Stomach smooth muscle (tissue), 2 donors: ENCODE measurements around the gene XRCC3.

Experiments
- H3K27ac ChIP-seq: one replicate; pipeline ENCODE4 v1.7.0; 2013; ENCODE audit warnings: mild to moderate bottlenecking, low read length, inconsistent platforms
- H3K27me3 ChIP-seq, 2 donors: one replicate each; pipeline ENCODE4 v1.7.0; 2013; ENCODE audit warnings: low read length in 2 of 2; ENCODE audit not compliant: insufficient read depth in 2 of 2, control insufficient read depth in 1 of 2
- H3K36me3 ChIP-seq, 2 donors: one replicate each; pipeline ENCODE4 v1.7.0; 2013; ENCODE audit warnings: low read length in 2 of 2; ENCODE audit not compliant: control insufficient read depth in 2 of 2, insufficient read depth in 2 of 2
- H3K4me1 ChIP-seq: one replicate; pipeline ENCODE4 v1.7.0; 2013; ENCODE audit warnings: low read length; ENCODE audit not compliant: control insufficient read depth, insufficient read depth
- H3K4me3 ChIP-seq, 2 donors: one replicate each; pipeline ENCODE4 v1.7.0; 2013; ENCODE audit warnings: low read length in 2 of 2
- H3K9ac ChIP-seq, 2 donors: one replicate each; pipeline ENCODE4 v1.7.0; 2013; ENCODE audit warnings: low read length in 2 of 2, mild to moderate bottlenecking in 1 of 2
- H3K9me3 ChIP-seq, 2 donors: one replicate each; pipeline ENCODE4 v1.7.0; 2013; ENCODE audit warnings: low read length in 2 of 2; ENCODE audit not compliant: control insufficient read depth in 2 of 2
- donor health status: healthy.
- donor health status: Pancreatic carcinoma.

XRCC3 gene

DNA sequence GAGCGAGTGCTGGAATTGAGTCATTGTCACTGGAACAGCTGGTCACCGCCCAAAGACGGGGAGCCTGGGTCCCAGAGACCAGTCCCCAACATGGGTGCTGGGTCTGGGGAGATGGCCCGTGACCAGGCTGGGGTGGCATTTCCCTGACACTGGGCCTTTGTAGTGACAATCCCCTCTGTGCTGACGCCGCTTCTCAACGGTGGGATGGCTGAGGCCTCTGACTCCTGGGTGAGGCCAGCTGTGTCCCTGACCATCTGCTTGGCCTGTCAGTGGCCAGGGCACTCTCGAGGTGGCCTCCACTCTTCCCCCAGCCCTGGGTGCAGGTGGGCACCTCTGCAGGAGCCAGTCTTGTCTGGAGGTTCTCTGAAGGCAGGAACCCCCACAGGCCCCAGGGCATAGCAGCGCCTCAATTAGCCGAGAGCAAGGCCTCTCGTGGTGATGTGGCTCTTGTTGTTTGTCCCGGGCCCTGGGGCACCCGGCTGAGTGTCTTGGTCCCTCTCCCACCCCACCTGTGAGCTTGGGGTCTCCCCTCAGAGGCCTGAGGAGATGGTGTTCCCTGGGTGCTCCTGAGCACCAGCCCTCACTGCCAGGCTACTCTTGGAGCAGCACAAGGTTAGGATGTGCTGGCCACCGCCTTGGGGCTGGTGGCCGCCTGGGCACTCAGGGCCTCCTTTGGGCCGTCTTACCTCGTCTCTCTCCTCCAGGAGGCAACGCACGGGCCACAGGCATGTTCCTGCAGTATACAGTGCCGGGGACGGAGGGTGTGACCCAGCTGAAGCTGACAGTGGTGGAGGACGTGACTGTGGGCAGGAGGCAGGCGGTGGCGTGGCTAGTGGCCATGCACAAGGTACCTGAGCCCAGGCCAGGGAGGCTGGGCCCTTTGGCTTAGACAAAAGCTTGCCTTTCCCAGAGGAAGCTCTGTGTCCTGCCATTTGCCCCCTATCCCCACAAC, 16.9 kb upstream of the XRCC3 start:
- no peaks in the 10 kb centered on the region for H3K9me3 ChIP-seq
- peaks cover 41% of the 10 kb centered on the region for H3K4me1 ChIP-seq
- no peak overlapping the region for H3K27ac ChIP-seq
- no peaks in the 10 kb centered on the region for H3K27me3 ChIP-seq
- H3K36me3 ChIP-seq, result peaks cover 35 to 44% of the 10 kb centered on the region in 2 donors
- no peak overlapping the region for H3K4me3 ChIP-seq
- H3K9ac ChIP-seq, result no peak overlapping the region

GRCh38 chr14:103731481-103731880, 16.2 kb upstream of the XRCC3 start:
- H3K36me3 ChIP-seq, result peaks cover 35 to 44% of the 10 kb centered on the region in 2 donors
- no peak overlapping the region for H3K9ac ChIP-seq
- H3K4me1 ChIP-seq, result peaks cover 34% of the 10 kb centered on the region
- H3K27me3 ChIP-seq, result no peaks in the 10 kb centered on the region
- H3K4me3 ChIP-seq, result no peak overlapping the region
- no peaks in the 10 kb centered on the region for H3K9me3 ChIP-seq
- H3K27ac ChIP-seq, result no peak overlapping the region

DNA sequence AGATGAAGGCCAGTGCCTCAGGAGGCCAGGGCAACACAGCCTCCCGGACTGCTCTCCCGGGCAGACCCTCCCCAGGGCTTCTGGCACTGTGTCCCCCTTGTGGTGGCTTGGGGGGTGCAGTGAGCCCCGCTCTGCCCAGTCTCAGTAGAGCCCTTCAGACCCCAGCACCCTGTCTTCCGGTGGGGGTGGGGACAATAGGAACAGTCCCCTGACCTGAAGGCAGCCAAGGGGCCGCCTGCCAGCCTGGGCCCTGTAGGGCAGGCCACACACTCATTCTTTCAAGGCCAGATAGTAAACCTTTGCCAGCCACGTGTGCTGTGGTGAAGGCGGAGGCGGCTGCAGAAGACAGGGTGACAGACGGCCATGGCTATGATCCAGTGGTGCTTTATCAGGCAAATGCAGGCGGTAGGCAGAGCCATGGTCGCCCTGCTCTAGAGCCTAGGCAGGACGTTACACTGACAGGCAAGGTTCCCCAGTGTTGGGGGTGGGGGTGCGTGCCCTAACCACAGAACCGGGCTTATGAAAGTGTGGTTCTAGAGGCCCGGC, 15.3 kb upstream of the XRCC3 start:
- Histone ChIP-seq H3K27me3 (no peaks in the 10 kb centered on the region), H3K9me3 (no peaks in the 10 kb centered on the region), H3K27ac (no peak overlapping the region), H3K9ac (no peak overlapping the region), H3K4me1 (peaks cover 31% of the 10 kb centered on the region), H3K36me3 (peaks cover 35 to 47% of the 10 kb centered on the region in 2 donors), H3K4me3 (no peak overlapping the region)

GRCh38 chr14:103729496-103730448, 14.5 kb upstream of the XRCC3 start:
- no peaks in the 10 kb centered on the region for H3K27me3 ChIP-seq
- no peak overlapping the region for H3K4me3 ChIP-seq
- H3K9me3 ChIP-seq, result no peaks in the 10 kb centered on the region
- peak overlapping the region; percentile 24 for H3K27ac ChIP-seq
- peaks cover 34% of the 10 kb centered on the region for H3K4me1 ChIP-seq
- H3K9ac ChIP-seq, result no peak overlapping the region
- H3K36me3 ChIP-seq, result peaks cover 35 to 47% of the 10 kb centered on the region in 2 donors

DNA sequence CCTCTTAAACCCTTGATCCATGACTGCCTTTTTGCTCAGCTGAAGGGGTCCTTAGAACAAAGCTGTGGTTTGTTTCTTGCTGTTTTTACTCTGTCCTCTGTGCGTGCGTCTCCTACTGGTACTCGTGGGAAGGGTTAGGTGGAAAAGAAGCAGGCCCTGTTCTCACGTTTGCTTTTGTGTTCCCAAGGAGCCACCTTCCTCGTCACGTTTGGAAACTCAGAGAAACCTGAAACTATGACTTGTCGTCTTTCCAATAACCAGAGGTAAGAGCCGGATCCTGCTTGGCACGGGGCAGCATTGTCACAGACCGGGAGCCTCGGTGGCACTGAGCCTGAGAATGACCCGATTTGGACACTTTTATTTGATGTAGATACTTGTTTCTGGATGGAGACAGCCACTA, 13.5 kb upstream of the XRCC3 start:
- Histone ChIP-seq H3K9ac (no peak overlapping the region), H3K4me1 (peaks cover 40% of the 10 kb centered on the region), H3K36me3 (peaks cover 28 to 44% of the 10 kb centered on the region in 2 donors), H3K9me3 (no peaks in the 10 kb centered on the region), H3K27ac (no peak overlapping the region), H3K4me3 (no peak overlapping the region), H3K27me3 (no peaks in the 10 kb centered on the region)

DNA sequence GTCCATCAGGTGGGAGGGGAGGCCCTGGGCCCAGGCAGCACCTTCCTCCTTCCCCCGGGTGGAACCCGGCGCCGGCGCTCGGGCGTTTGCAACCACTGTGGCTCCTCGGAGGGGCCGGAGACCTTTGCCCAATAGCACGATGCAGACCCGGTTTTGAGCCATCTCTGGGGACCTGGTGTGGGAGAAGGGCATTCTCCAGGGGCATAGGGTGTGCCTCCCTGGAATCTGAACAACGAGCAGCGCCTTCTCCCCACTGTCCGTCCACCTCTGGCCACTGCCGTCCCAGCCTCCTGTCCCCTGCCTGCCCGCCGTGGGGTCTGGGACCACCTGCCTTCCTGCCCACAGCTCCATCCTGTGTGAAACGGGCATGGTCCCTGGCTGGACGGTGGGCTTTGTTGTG, 12.9 kb upstream of the XRCC3 start:
- H3K27ac ChIP-seq, result no peak overlapping the region
- H3K9me3 ChIP-seq, result no peaks in the 10 kb centered on the region
- H3K4me3 ChIP-seq, result no peak overlapping the region
- H3K36me3 ChIP-seq, result peaks cover 23 to 38% of the 10 kb centered on the region in 2 donors
- H3K9ac ChIP-seq, result no peak overlapping the region
- no peaks in the 10 kb centered on the region for H3K27me3 ChIP-seq
- peaks cover 46% of the 10 kb centered on the region for H3K4me1 ChIP-seq

GRCh38 chr14:103727313-103727980, 12.2 kb upstream of the XRCC3 start:
- H3K27me3 ChIP-seq, result no peaks in the 10 kb centered on the region
- peaks cover 53% of the 10 kb centered on the region for H3K4me1 ChIP-seq
- H3K4me3 ChIP-seq, result no peak overlapping the region
- no peaks in the 10 kb centered on the region for H3K9me3 ChIP-seq
- H3K27ac ChIP-seq, result no peak overlapping the region
- peaks cover 18 to 31% of the 10 kb centered on the region in 2 donors for H3K36me3 ChIP-seq
- H3K9ac ChIP-seq, result no peak overlapping the region

DNA sequence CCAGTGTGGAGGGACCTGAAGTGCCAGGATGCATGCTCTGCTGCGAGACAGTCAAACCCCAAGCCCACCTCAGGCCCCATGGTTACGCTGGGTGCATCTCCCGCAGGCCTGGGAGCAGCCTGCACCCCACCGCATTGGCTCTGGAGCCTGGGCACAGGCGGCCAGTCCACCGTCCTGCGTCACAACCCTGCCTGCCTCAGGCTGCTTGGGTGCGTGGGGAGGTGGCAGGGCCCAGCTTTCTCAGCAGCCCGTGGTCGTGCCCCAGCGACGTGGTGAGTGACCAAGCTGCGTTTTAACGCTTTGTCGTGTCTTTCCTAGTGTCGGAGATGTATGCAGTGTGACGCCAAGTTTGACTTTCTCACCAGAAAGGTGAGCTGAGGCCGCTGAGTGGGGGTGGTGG, 11.2 kb upstream of the XRCC3 start:
- Histone ChIP-seq H3K4me3 (no peak overlapping the region), H3K27me3 (no peaks in the 10 kb centered on the region), H3K9ac (no peak overlapping the region), H3K9me3 (no peaks in the 10 kb centered on the region), H3K4me1 (peaks cover 58% of the 10 kb centered on the region), H3K27ac (no peak overlapping the region), H3K36me3 (peaks cover 18 to 27% of the 10 kb centered on the region in 2 donors)

DNA sequence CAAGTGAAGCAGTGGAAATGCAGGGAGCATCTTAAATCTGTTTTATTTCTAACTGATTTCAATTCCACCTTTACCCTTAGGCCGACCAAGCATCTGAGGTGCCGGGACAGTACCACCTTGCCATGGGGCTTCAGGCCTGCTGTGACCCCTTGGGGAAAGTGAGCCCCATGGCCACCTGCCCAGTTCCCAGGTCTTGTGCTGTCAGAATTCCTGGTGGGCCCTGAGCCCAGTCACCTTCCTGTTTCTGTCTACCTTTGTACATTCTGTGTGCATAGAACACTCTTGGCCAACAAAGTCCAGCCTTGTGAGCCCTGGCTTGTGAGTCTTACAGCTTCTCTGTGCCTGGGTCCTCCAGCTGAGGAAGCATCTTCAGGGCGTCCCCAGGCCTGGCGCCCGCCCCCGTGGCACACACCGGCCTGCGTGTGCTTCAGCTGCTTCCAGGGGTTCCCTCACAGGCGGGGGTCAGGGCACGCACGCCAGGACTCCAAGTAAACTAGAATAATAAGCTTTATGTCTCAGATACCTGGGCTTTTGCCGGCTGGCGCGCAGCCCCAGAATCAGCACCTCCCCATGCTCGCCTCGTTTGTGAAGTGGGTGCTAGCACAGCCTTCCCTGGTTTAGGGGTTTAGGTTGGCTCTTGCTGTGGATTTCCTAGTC, 10.6 kb upstream of the XRCC3 start:
- no peak overlapping the region for H3K4me3 ChIP-seq
- no peak overlapping the region for H3K27ac ChIP-seq
- H3K9ac ChIP-seq, result no peak overlapping the region
- peaks cover 18 to 27% of the 10 kb centered on the region in 2 donors for H3K36me3 ChIP-seq
- peaks cover 62% of the 10 kb centered on the region for H3K4me1 ChIP-seq
- H3K9me3 ChIP-seq, result no peaks in the 10 kb centered on the region
- no peaks in the 10 kb centered on the region for H3K27me3 ChIP-seq
